ENCODE results near the gene LTBP4. TPM values are rescaled to one million over a fixed set of nuclear protein-coding genes. Genes with fewer than 3 reads are reported as not detected.

The LTBP4 gene
- total and polyA plus RNA-seq, 2 donors (not counting 3 experiments of a cell fraction or from before 2014, with no cell fraction given): 25.9 to 38.0 TPM

DNA sequence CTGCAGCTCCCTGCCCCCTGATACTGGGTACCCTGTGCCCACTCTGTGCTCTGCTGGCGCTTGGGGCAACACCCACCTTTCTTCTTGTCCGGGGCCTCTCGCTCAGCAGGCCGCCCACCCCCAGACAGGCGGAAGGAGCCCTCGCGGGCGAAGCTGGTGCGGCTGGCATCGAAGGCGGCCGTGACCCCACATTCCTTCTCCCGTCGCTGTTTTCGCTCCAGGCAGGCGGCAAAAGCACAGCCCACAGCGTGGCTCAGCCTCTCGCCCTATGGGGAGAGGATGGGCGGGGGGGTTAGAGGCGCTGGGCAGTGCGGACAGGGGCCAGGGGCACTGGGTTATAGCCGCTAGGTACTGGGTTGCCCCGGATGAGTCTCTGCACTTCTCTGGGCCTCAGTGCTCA is 76.0 kb downstream of the LTBP4 start:
- Histone ChIP-seq H3K9me1 (replicated peaks; ENCODE audit: control insufficient read depth, extremely low read depth, insufficient read depth, low read length) (no peaks in the 10 kb centered on the region), H3K27ac (ENCODE audit: insufficient read depth, low read depth, low read length) (no peak overlapping the region), H3K4me1 (ENCODE audit: control insufficient read depth, extremely low read depth, insufficient read depth, low read length) (no peaks in the 10 kb centered on the region), H2AFZ (ENCODE audit: low read depth, low read length) (no peak overlapping the region), H3K36me3 (ENCODE audit: control insufficient read depth in 2 of 2, extremely low read depth in 1 of 2, insufficient read depth in 2 of 2, low read length in 2 of 2) (peaks cover 18 to 45% of the 10 kb centered on the region in 2 experiments), H3K4me3 (replicated peaks in 1 of 3; ENCODE audit: insufficient read depth in 1 of 3, low read depth in 1 of 3, low read length in 3 of 3) (no peak overlapping the region), H3K9ac (replicated peaks; ENCODE audit: extremely low read depth, insufficient read depth, low read length) (no peak overlapping the region), H3K4me2 (ENCODE audit: insufficient read depth, low read length) (no peak overlapping the region), H3K9me3 (replicated peaks; ENCODE audit: control insufficient read depth, insufficient read depth, low read length) (no peaks in the 10 kb centered on the region), H3K27me3 (ENCODE audit: control insufficient read depth in 2 of 2, insufficient read depth in 2 of 2, low read length in 2 of 2) (no peaks in the 10 kb centered on the region), H4K20me1 (replicated peaks; ENCODE audit: control insufficient read depth, extremely low read depth, insufficient read depth, low read length) (no peaks in the 10 kb centered on the region), H3K79me2 (ENCODE audit: control insufficient read depth, insufficient read depth, low read length) (no peaks in the 10 kb centered on the region)
- FAIRE-seq (no peak), DNase-seq (ENCODE audit: low read depth, low spot score) (no peak)
- ChIA-PET CTCF (no interaction called here), POLR2A (no interaction called here)
- dilution Hi-C loops (cut with MboI; ENCODE audit: extremely low pct_ligation_motif_present, low sequenced_read_pairs) (no loop called here), intact Hi-C loops (cut with micrococcal nuclease) (no loop called here)
- no peak for TF ChIP-seq GATA2 (IDR thresholded peaks at IDR 0.05; ENCODE audit: insufficient read depth, insufficient read length, low read depth, low read length)
- BruUV-seq (replicated peaks): no TSS peak

Other genes with a start within 250 kb of the LTBP4 start
- not detected in 2 replicates for gene HIPK4, start 211.2 kb upstream of the LTBP4 start, total RNA-seq
- 0.12 and 0.19 TPM in 2 replicates for gene HIPK4, start 211.2 kb upstream of the LTBP4 start, polyA plus RNA-seq
- gene PRX, start 188.0 kb upstream of the LTBP4 start, total RNA-seq: 1.3 and 1.7 TPM in 2 replicates
- 0.43 and 0.80 TPM in 2 replicates for gene PRX, start 188.0 kb upstream of the LTBP4 start, polyA plus RNA-seq
- gene SERTAD1, start 175.4 kb upstream of the LTBP4 start, total RNA-seq: 8.8 and 10.0 TPM in 2 replicates
- gene SERTAD1, start 175.4 kb upstream of the LTBP4 start, polyA plus RNA-seq: 15.3 and 16.9 TPM in 2 replicates
- gene SERTAD3, start 157.0 kb upstream of the LTBP4 start, total RNA-seq: 29.9 and 32.0 TPM in 2 replicates
- 13.3 and 17.7 TPM in 2 replicates for gene SERTAD3, start 157.0 kb upstream of the LTBP4 start, polyA plus RNA-seq
- gene BLVRB, start 135.6 kb upstream of the LTBP4 start, total RNA-seq: 30.8 and 35.8 TPM in 2 replicates
- gene BLVRB, start 135.6 kb upstream of the LTBP4 start, polyA plus RNA-seq: 113 and 175 TPM in 2 replicates
- gene SPTBN4, start 134.4 kb upstream of the LTBP4 start, total RNA-seq: not detected in 2 replicates
- gene SPTBN4, start 134.4 kb upstream of the LTBP4 start, polyA plus RNA-seq: 0.03 and 0.33 TPM in 2 replicates
- gene SHKBP1, start 24.5 kb upstream of the LTBP4 start, total RNA-seq: 100 and 106 TPM in 2 replicates
- gene SHKBP1, start 24.5 kb upstream of the LTBP4 start, polyA plus RNA-seq: 113 and 171 TPM in 2 replicates
- 46.7 and 47.4 TPM in 2 replicates for gene NUMBL, start 89.3 kb downstream of the LTBP4 start, total RNA-seq
- gene NUMBL, start 89.3 kb downstream of the LTBP4 start, polyA plus RNA-seq: 21.5 and 31.5 TPM in 2 replicates
- gene COQ8B, start 115.5 kb downstream of the LTBP4 start, total RNA-seq: 15.3 and 19.2 TPM in 2 replicates
- 16.2 and 21.5 TPM in 2 replicates for gene COQ8B, start 115.5 kb downstream of the LTBP4 start, polyA plus RNA-seq
- gene ITPKC, start 115.7 kb downstream of the LTBP4 start, total RNA-seq: 16.1 and 16.9 TPM in 2 replicates
- gene ITPKC, start 115.7 kb downstream of the LTBP4 start, polyA plus RNA-seq: 7.2 and 7.3 TPM in 2 replicates
- 7.7 and 9.1 TPM in 2 replicates for gene ACTMAP, start 149.1 kb downstream of the LTBP4 start, total RNA-seq
- gene ACTMAP, start 149.1 kb downstream of the LTBP4 start, polyA plus RNA-seq: 5.2 and 5.3 TPM in 2 replicates
- 131 and 139 TPM in 2 replicates for gene SNRPA, start 149.8 kb downstream of the LTBP4 start, total RNA-seq
- 84.6 and 109 TPM in 2 replicates for gene SNRPA, start 149.8 kb downstream of the LTBP4 start, polyA plus RNA-seq
- gene MIA, start 174.2 kb downstream of the LTBP4 start, total RNA-seq: not detected in 2 replicates
- 0.32 TPM in 1 of 2 replicates, not detected in the other for gene MIA, start 174.2 kb downstream of the LTBP4 start, polyA plus RNA-seq
- gene RAB4B, start 176.9 kb downstream of the LTBP4 start, total RNA-seq: 31.4 and 33.6 TPM in 2 replicates
- gene RAB4B, start 176.9 kb downstream of the LTBP4 start, polyA plus RNA-seq: 61.0 and 65.8 TPM in 2 replicates
- 147 and 152 TPM in 2 replicates for gene EGLN2, start 197.8 kb downstream of the LTBP4 start, total RNA-seq
- gene EGLN2, start 197.8 kb downstream of the LTBP4 start, polyA plus RNA-seq: 118 and 124 TPM in 2 replicates
- not detected in 2 replicates for gene CYP2A6, start 249.1 kb downstream of the LTBP4 start, total RNA-seq
- not detected in 2 replicates for gene CYP2A6, start 249.1 kb downstream of the LTBP4 start, polyA plus RNA-seq

Measured in endothelial cell of umbilical vein (primary cell).